ENCODE results near the gene POLRMT. TPM values are rescaled to one million over a fixed set of nuclear protein-coding genes. Genes with fewer than 3 reads are reported as not detected.

The POLRMT gene
- total RNA-seq, 1 donor from 2014 or later: 71.1 TPM

DNA sequence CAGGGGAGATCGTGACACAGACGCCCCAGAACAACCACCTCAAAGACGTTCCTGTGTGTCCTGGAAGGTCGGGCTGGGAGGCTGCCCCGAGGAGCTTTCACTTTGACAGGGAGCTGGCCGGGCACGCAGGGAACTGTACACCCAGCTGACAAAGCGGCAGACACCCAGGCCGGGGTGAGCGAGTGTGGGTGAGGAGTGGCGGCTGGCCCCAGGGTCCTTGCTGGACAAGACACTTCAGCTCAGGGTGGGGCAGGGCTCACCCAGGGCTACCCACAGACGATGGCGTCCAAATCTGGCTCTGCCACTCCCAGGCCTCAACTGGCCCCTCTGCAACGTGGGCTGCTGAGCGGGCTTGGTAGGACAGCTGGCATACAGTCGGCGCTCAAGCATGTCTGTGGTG lies 8.4 kb upstream of the POLRMT start:
- Mint-ChIP-seq H3K4me3 (no peak overlapping the region), H3K9me3 (no peaks in the 10 kb centered on the region), H3K27ac (ENCODE audit: unreplicated experiment) (no peak overlapping the region), H3K4me1 (peaks cover 5% of the 10 kb centered on the region), H3K27me3 (ENCODE audit: low read depth) (peaks cover 20% of the 10 kb centered on the region), H3K36me3 (ENCODE audit: low read depth) (peaks cover 3% of the 10 kb centered on the region)
- no peak for TF ChIP-seq CTCF (conservative IDR thresholded peaks at IDR 0.05)
- DNase-seq (ENCODE audit: low read depth, low spot score): peak; percentile 9

DNA sequence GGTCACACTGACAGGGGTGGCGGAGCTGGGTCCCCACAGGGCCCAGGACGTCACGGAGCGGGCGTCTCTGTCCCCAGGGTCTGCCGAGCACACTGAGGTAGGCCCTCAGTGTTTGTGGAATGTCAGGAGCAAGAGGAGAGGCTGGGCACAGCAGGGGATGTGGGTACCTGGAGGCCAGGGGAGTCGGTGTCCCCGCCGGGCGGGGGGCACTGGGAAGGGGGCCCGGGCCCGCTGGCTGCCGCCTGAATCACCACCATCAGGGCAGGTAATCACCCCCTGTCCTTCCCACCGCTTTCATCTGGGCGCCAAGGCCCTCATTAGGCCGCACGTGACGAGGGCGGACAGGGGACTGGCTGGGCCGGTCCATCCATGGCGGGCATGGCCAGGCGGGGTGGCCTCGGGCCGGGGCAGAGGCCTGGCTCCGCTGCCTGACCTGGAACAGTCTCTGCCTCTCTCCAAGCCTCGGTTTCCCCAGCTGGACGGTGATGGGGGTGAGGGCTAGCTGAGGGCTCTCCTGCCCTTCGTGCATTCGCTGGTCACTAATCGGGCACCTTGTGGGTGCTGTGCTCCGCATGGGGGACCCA lies 7.4 kb upstream of the POLRMT start:
- Mint-ChIP-seq H3K4me1 (peaks cover 5% of the 10 kb centered on the region), H3K4me3 (no peak overlapping the region), H3K27ac (ENCODE audit: unreplicated experiment) (no peak overlapping the region), H3K36me3 (ENCODE audit: low read depth) (no peaks in the 10 kb centered on the region), H3K27me3 (ENCODE audit: low read depth) (peaks cover 20% of the 10 kb centered on the region), H3K9me3 (no peaks in the 10 kb centered on the region)
- DNase-seq (ENCODE audit: low read depth, low spot score): no peak
- no peak for TF ChIP-seq CTCF (conservative IDR thresholded peaks at IDR 0.05)

DNA sequence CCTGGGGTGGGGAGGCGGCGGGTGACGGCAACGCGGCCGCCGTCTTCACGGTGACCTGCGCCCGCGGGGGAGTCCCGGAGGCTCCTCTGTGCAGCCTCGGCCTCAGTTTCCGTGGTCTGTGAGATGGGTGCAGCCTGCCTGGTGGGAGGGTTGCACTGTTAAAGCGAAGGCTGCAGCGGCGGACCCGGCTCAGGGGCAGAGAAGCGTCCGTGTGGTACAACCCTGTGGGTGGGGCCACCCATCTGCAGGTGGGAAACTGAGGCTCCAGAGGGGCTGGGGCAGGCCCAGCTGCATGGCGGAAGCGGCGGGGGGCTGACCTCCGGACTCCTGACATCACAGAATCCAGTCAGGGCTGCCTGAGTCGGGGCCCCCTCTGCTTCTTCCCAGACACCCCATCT lies 6.8 kb upstream of the POLRMT start:
- no peak for TF ChIP-seq CTCF (conservative IDR thresholded peaks at IDR 0.05)
- Mint-ChIP-seq H3K4me3 (no peak overlapping the region), H3K27me3 (ENCODE audit: low read depth) (peaks cover 20% of the 10 kb centered on the region), H3K27ac (ENCODE audit: unreplicated experiment) (no peak overlapping the region), H3K4me1 (peaks cover 5% of the 10 kb centered on the region), H3K36me3 (ENCODE audit: low read depth) (no peaks in the 10 kb centered on the region), H3K9me3 (no peaks in the 10 kb centered on the region)
- DNase-seq (ENCODE audit: low read depth, low spot score): no peak

DNA sequence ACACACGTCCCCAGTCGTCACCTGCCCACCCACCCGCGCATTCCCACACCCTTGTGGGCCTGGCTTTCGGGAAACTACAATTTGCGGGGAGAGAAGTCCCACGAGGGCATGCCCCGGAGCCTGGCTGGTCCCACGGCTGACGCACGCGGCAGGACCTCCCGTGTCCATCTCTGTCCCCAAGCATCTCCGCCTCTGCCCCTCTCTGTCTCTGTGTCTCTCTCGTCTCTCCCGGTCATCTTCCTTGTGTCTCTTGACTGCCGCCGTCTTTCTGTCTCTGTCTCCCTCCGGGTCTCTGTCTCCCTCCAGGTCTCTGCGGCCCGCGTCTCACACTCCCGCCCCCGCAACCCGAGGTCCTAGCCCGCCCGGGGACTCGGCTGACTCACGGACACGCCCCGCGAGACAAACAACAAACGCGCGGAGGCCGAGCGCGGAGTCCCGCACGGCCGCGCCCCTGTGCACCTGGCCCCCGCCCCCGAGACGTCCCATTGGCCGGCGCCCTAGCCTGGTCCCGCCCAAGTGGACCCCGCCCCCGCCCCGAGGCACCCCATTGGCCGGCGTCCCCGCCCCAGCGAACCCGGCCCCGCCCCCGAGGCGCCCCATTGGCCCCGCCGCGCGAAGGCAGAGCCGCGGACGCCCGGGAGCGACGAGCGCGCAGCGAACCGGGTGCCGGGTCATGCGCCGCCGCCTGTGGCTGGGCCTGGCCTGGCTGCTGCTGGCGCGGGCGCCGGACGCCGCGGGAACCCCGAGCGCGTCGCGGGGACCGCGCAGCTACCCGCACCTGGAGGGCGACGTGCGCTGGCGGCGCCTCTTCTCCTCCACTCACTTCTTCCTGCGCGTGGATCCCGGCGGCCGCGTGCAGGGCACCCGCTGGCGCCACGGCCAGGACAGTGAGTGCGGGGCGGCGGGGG lies 6.2 kb upstream of the POLRMT start, which contains the start of gene FGF22:
TSS of gene FGF22 (plus strand) at position 627 of the 908 bp plus-strand sequence. CDS start at position 674, 47 bp downstream.
- H3K9me3 Mint-ChIP-seq: no peaks in the 10 kb centered on the region
- DNase-seq (ENCODE audit: low read depth, low spot score): peak; percentile 90
- peak within 1 kb of the TSS; percentile 70 for H3K4me3 Mint-ChIP-seq
- H3K27ac Mint-ChIP-seq (ENCODE audit: unreplicated experiment): no peak within 1 kb of the TSS
- H3K27me3 Mint-ChIP-seq (ENCODE audit: low read depth): peaks cover 20% of the 10 kb centered on the region
- H3K4me1 Mint-ChIP-seq: peaks cover 5% of the 10 kb centered on the region
- no peak for TF ChIP-seq CTCF (conservative IDR thresholded peaks at IDR 0.05)
- no peaks in the 10 kb centered on the region for H3K36me3 Mint-ChIP-seq (ENCODE audit: low read depth)

DNA sequence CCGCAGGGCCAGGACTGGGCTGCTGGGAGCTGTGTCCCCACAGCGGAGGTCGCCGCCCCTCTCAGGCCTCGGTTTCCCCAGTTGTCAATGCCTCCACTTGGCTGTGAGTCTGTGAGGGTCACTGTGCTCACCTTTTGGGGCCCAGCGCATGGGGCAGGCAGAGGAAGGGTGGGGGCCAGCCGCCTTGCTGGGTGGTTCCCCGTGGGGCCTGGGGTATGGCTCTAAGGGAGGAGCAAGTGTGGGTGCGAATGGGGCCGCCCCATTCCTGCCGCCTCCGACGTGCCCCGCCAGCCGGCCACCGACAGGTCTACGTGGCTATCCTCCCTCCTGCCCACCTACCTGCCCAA lies 5.5 kb upstream of the POLRMT start:
- H3K27me3 Mint-ChIP-seq (ENCODE audit: low read depth): peaks cover 20% of the 10 kb centered on the region
- no peak for TF ChIP-seq CTCF (conservative IDR thresholded peaks at IDR 0.05)
- no peak for DNase-seq (ENCODE audit: low read depth, low spot score)
- H3K4me1 Mint-ChIP-seq: peaks cover 9% of the 10 kb centered on the region
- H3K4me3 Mint-ChIP-seq: peak overlapping the region; percentile 70
- H3K27ac Mint-ChIP-seq (ENCODE audit: unreplicated experiment): no peak overlapping the region
- no peaks in the 10 kb centered on the region for H3K36me3 Mint-ChIP-seq (ENCODE audit: low read depth)
- H3K9me3 Mint-ChIP-seq: no peaks in the 10 kb centered on the region
